IMR-90 (cell line): Measurements from ENCODE around the gene NOP16. TPM values are rescaled to one million over a fixed set of nuclear protein-coding genes. Genes with fewer than 3 reads are reported as not detected.

Source experiments
- ATAC-seq: fragments of 200-7000 bp; cut with Tn5 transposase; 2 replicates; pipeline ENCODE4 v1.9.1; 2020; ENCODE audit warnings: low read depth, mild to moderate bottlenecking, moderate library complexity
- BruUV-seq: library from RNA; stranded (reverse); fragments of 400-500 nt; replicated peaks from 2 replicates; lab custom pipeline; 2021; lab: Mats Ljungman, UMichigan
- CTCF ChIA-PET: fragments of 300-600 bp; formaldehyde crosslinking; extraction: SDS; loops from one replicate; lab custom pipeline; 2021; ENCODE audit warnings: antibody characterized with exemption; lab: Yijun Ruan, JAX
- POLR2A ChIA-PET: fragments of 300-600 bp; sonication (Branson Sonifier 250); formaldehyde crosslinking; loops from one replicate; lab custom pipeline; 2022; ENCODE audit warnings: antibody characterized with exemption; ENCODE audit not compliant: unreplicated experiment; lab: Charles Lee
- DNase-seq: peaks from one replicate; pipeline ENCODE4 v3.0.0; 2013
- H2AFZ ChIP-seq: replicated peaks from 2 replicates; pipeline ENCODE3; 2013; ENCODE audit warnings: low read length, mild to moderate bottlenecking; ENCODE audit not compliant: poor library complexity
- H2AK5ac ChIP-seq: 2 replicates; pipeline ENCODE4 v1.6.1; 2013; ENCODE audit warnings: low read depth, low read length, inconsistent platforms
- H2AK9ac ChIP-seq: replicated peaks from 2 replicates; pipeline ENCODE3; 2013; ENCODE audit warnings: mild to moderate bottlenecking, low read depth, low read length, moderate library complexity; ENCODE audit not compliant: poor library complexity
- H2BK120ac ChIP-seq: 2 replicates; pipeline ENCODE4 v1.6.1; 2013; ENCODE audit warnings: low read depth, low read length, inconsistent platforms
- H2BK15ac ChIP-seq: 3 replicates; pipeline ENCODE4 v1.6.1; 2013; ENCODE audit warnings: low read depth, low read length, inconsistent platforms
- H2BK20ac ChIP-seq: 2 replicates; pipeline ENCODE4 v1.6.1; 2013; ENCODE audit warnings: low read depth, mild to moderate bottlenecking, inconsistent platforms, low read length, moderate library complexity
- H2BK5ac ChIP-seq: 2 replicates; pipeline ENCODE4 v1.6.1; 2013; ENCODE audit warnings: mild to moderate bottlenecking, low read depth, low read length, inconsistent platforms; ENCODE audit not compliant: poor library complexity, severe bottlenecking
- H3K14ac ChIP-seq: replicated peaks from 2 replicates; pipeline ENCODE4 v1.6.1; 2013; ENCODE audit warnings: low read depth, low read length, inconsistent platforms
- H3K18ac ChIP-seq: 2 replicates; pipeline ENCODE4 v1.6.1; 2013; ENCODE audit warnings: low read depth, low read length, control low read depth
- H3K23ac ChIP-seq: 2 replicates; pipeline ENCODE4 v1.6.1; 2013; ENCODE audit warnings: low read depth, low read length, inconsistent platforms
- H3K27ac ChIP-seq: 2 replicates; pipeline ENCODE4 v1.5.1; 2013; ENCODE audit warnings: mild to moderate bottlenecking, control low read depth, low read length; ENCODE audit not compliant: insufficient read depth
- H3K27me3 ChIP-seq: 2 replicates; pipeline ENCODE4 v1.6.1; 2013; ENCODE audit warnings: low read length; ENCODE audit not compliant: control insufficient read depth, insufficient read depth
- H3K36me3 ChIP-seq: 2 replicates; pipeline ENCODE4 v1.6.1; 2013; ENCODE audit warnings: low read length, mixed read lengths; ENCODE audit not compliant: control insufficient read depth, insufficient read depth
- H3K4ac ChIP-seq: 2 replicates; pipeline ENCODE4 v1.6.1; 2013; ENCODE audit warnings: low read depth, low read length, inconsistent platforms
- H3K4me1 ChIP-seq: 2 replicates; pipeline ENCODE4 v1.6.1; 2013; ENCODE audit warnings: low read length, mixed read lengths; ENCODE audit not compliant: control insufficient read depth, insufficient read depth
- H3K4me2 ChIP-seq: 2 replicates; pipeline ENCODE4 v1.6.1; 2013; ENCODE audit warnings: low read depth, mild to moderate bottlenecking, control low read depth, low read length, moderate library complexity
- H3K4me3 ChIP-seq: 2 replicates; pipeline ENCODE4 v1.5.1; 2013; ENCODE audit warnings: low read depth, mild to moderate bottlenecking, control low read depth, low read length, moderate library complexity; ENCODE audit not compliant: insufficient read depth
- H3K56ac ChIP-seq: 2 replicates; pipeline ENCODE4 v1.6.1; 2013; ENCODE audit warnings: low read length, inconsistent platforms; ENCODE audit not compliant: insufficient read depth; ENCODE audit errors: extremely low read depth
- H3K79me1 ChIP-seq, 2 experiments: 2 replicates each; pipeline ENCODE4 v1.6.1; 2013; ENCODE audit warnings: low read length in 2 of 2, inconsistent platforms in 1 of 2, low read depth in 1 of 2
- H3K9ac ChIP-seq: 2 replicates; pipeline ENCODE4 v1.6.1; 2013; ENCODE audit warnings: low read depth, low read length, control low read depth
- H3K9me1 ChIP-seq: 2 replicates; pipeline ENCODE4 v1.6.1; 2013; ENCODE audit warnings: low read length, inconsistent platforms; ENCODE audit not compliant: insufficient read depth
- H3K9me3 ChIP-seq: 2 replicates; pipeline ENCODE4 v1.6.1; 2013; ENCODE audit warnings: low read length; ENCODE audit not compliant: control insufficient read depth, insufficient read depth
- H4K20me1 ChIP-seq: 2 replicates; pipeline ENCODE4 v1.6.1; 2013; ENCODE audit warnings: low read length, inconsistent platforms; ENCODE audit not compliant: insufficient read depth
- H4K5ac ChIP-seq: 2 replicates; pipeline ENCODE4 v1.6.1; 2013; ENCODE audit warnings: mild to moderate bottlenecking, low read depth, low read length, control low read depth
- H4K8ac ChIP-seq, 2 experiments: 2 replicates each; pipeline ENCODE4 v1.6.1; 2013; ENCODE audit warnings: low read depth in 2 of 2, low read length in 2 of 2, control low read depth in 1 of 2, inconsistent platforms in 1 of 2
- H4K91ac ChIP-seq: 2 replicates; pipeline ENCODE4 v1.6.1; 2013; ENCODE audit warnings: low read depth, low read length, inconsistent platforms; ENCODE audit not compliant: insufficient read depth
- CHD1 ChIP-seq: IDR thresholded peaks from 2 replicates; pipeline ENCODE4 v1.6.1; 2012; ENCODE audit warnings: low read depth, low read length, improper control_type of control experiment
- FOS ChIP-seq: fragments of 150-350 bp; IDR thresholded peaks from 2 replicates; pipeline ENCODE4 v1.6.1; 2016; ENCODE audit warnings: low read depth, low read length
- MAZ ChIP-seq: IDR thresholded peaks from 2 replicates; pipeline ENCODE4 v1.6.1; 2012; ENCODE audit warnings: low read depth, mild to moderate bottlenecking, low read length, improper control_type of control experiment, moderate library complexity, borderline replicate concordance
- MXI1 ChIP-seq: IDR thresholded peaks from 2 replicates; pipeline ENCODE4 v1.6.1; 2012; ENCODE audit warnings: low read depth, mild to moderate bottlenecking, low read length, moderate library complexity, borderline replicate concordance
- NFE2L2 ChIP-seq: fragments of 150-350 bp; IDR thresholded peaks from 2 replicates; pipeline ENCODE4 v1.6.1; 2016; ENCODE audit warnings: low read depth, mild to moderate bottlenecking, low read length
- RCOR1 ChIP-seq: IDR thresholded peaks from 2 replicates; pipeline ENCODE4 v1.6.1; 2012; ENCODE audit warnings: mild to moderate bottlenecking, low read length, improper control_type of control experiment; ENCODE audit not compliant: insufficient replicate concordance
- WGBS, 2 experiments: methylation state at CpG; one replicate each; pipeline versions ENCODE4 v1.1.5 to v1.1.7; 2013; ENCODE audit warnings: missing lambda C conversion rate in 2 of 2; ENCODE audit not compliant: insufficient read length in 1 of 2; ENCODE audit errors: extremely low coverage in 2 of 2; 5-methylcytosine and 5-hydroxymethylcytosine counted together
- dilution Hi-C: fragments of 300-500 bp; cut with HindIII; formaldehyde crosslinking; loops from one replicate; pipeline ENCODE4 v1.14.3; 2018; ENCODE audit warnings: low sequenced_read_pairs; ENCODE audit not compliant: unreplicated experiment
- in situ Hi-C: fragments of 300-500 bp; cut with MboI; formaldehyde crosslinking; loops from 3 replicates; pipeline ENCODE4 v1.14.3; 2019; ENCODE audit warnings: low sequenced_read_pairs, inconsistent platforms, mixed read lengths
- intact Hi-C: fragments of 100-400 bp; cut with micrococcal nuclease; formaldehyde crosslinking; loops from 2 replicates; pipeline ENCODE4 v1.10.0; 2022
- polyA plus RNA-seq, 3 experiments: library from polyadenylated mRNA; depleted of rRNA; stranded (reverse); fragments of >200 nt; gene quantifications; 2 replicates each; pipeline ENCODE4 v1.2.3, GENCODE V29; 2012; ENCODE audit warnings: low replicate concordance in 1 of 3
- total RNA-seq: library from RNA; depleted of rRNA; stranded (reverse); fragments of >200 nt; gene quantifications from 2 replicates; pipeline ENCODE4 v1.2.3, GENCODE V29; 2012
- TF ChIP-seq, protein P1 (sequence below): fragments of 150-350 bp; IDR thresholded peaks from 2 replicates; pipeline ENCODE4 v1.6.1; 2017; ENCODE audit warnings: mild to moderate bottlenecking, antibody characterized with exemption, low read length, low read depth

Gene NOP16
- total and polyA plus RNA-seq, 2 of the 4 experiments (the other 2 are of a cell fraction) = 28.0 to 60.4 TPM

DNA sequence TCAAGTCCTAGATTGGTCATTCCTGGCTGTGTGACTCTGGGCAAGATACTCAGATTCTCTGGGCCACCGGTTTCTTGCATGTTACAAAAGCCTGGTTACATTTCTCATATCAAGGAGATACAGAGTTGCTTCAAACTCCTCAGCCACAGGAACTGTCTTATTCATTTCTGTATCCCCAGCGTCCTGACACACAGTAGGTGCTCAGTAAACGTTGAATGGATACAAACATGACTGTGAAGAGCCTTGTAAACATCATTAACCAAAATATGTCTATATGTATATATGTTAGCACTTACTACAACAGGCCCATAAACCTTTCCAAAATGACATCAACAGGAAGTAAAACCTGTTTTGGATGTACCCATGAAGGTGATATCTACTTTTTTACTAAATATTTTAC lies 26.3 kb upstream of the NOP16 start:
- H2BK5ac ChIP-seq = no peak overlapping the region
- in situ Hi-C loops = no loop called here

More for the DNA sequence above, 26.3 kb upstream of the NOP16 start:
- H3K4me3 ChIP-seq = no peak overlapping the region
- peaks cover 16% of the 10 kb centered on the region for H3K9me1 ChIP-seq
- no peak overlapping the region for H2AK9ac ChIP-seq
- no peak overlapping the region for H3K56ac ChIP-seq
- H3K27ac ChIP-seq = no peak overlapping the region
- H3K4ac ChIP-seq = no peak overlapping the region
- TF ChIP-seq CHD1 = no peak
- TF ChIP-seq MXI1 = no peak
- TF ChIP-seq NFE2L2 = no peak
- TF ChIP-seq, protein P1, sequence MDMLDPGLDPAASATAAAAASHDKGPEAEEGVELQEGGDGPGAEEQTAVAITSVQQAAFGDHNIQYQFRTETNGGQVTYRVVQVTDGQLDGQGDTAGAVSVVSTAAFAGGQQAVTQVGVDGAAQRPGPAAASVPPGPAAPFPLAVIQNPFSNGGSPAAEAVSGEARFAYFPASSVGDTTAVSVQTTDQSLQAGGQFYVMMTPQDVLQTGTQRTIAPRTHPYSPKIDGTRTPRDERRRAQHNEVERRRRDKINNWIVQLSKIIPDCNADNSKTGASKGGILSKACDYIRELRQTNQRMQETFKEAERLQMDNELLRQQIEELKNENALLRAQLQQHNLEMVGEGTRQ = no peak
- TF ChIP-seq RCOR1 = no peak
- TF ChIP-seq FOS = no peak
- no peak for TF ChIP-seq MAZ
- no peak overlapping the region for H2BK120ac ChIP-seq
- peaks cover 26 to 59% of the 10 kb centered on the region in 2 experiments for H3K79me1 ChIP-seq
- no peak overlapping the region for H4K5ac ChIP-seq
- intact Hi-C loops (loop anchor here (5.0 to 10.0 kb wide), 2 partner anchors 203 to 230 kb away; partner anchors contain the start of gene TSPAN17), dilution Hi-C loops (no loop called here)
- no peaks in the 10 kb centered on the region for H3K9me3 ChIP-seq
- peak overlapping the region; percentile 25; the same call in 1 of the 2 replicates for H2AK5ac ChIP-seq
- BruUV-seq = TSS peak; percentile 46
- WGBS, 2 experiments = 100% methylated on average over 1 of the region's 3 CpGs; no CpG with 5 or more reads in 1 of the 2 experiments
- no peak overlapping the region for H4K91ac ChIP-seq
- no peaks in the 10 kb centered on the region for H3K27me3 ChIP-seq
- DNase-seq = no peak
- ATAC-seq = no peak
- H4K20me1 ChIP-seq = peaks cover 45% of the 10 kb centered on the region
- H3K18ac ChIP-seq = no peak overlapping the region
- H3K23ac ChIP-seq = no peak overlapping the region
- H3K4me2 ChIP-seq = peak overlapping the region; percentile 19
- POLR2A ChIA-PET = no interaction called here
- H3K4me1 ChIP-seq = peaks cover 11% of the 10 kb centered on the region
- H3K9ac ChIP-seq = no peak overlapping the region
- H2BK20ac ChIP-seq = no peak overlapping the region
- no peak overlapping the region for H2AFZ ChIP-seq
- H2BK15ac ChIP-seq = no peak overlapping the region
- CTCF ChIA-PET = interaction anchor here (0.7 kb wide), 1 partner anchor 146 kb away, joined by 4 read pairs; no protein-coding TSS in a partner anchor
- H3K36me3 ChIP-seq = peaks cover 6% of the 10 kb centered on the region
- H3K14ac ChIP-seq = no peak overlapping the region
- no peak overlapping the region for H4K8ac ChIP-seq
